GM12801 (cell line): ENCODE results near the gene RPL7A.

ENCODE experiments used
- TF ChIP-seq, protein P1 (sequence below): IDR thresholded peaks from one replicate; pipeline ENCODE4 v1.5.1; 2011; ENCODE audit warnings: control low read depth; ENCODE audit not compliant: insufficient read length; ENCODE audit errors: extremely low read depth

The RPL7A gene

DNA sequence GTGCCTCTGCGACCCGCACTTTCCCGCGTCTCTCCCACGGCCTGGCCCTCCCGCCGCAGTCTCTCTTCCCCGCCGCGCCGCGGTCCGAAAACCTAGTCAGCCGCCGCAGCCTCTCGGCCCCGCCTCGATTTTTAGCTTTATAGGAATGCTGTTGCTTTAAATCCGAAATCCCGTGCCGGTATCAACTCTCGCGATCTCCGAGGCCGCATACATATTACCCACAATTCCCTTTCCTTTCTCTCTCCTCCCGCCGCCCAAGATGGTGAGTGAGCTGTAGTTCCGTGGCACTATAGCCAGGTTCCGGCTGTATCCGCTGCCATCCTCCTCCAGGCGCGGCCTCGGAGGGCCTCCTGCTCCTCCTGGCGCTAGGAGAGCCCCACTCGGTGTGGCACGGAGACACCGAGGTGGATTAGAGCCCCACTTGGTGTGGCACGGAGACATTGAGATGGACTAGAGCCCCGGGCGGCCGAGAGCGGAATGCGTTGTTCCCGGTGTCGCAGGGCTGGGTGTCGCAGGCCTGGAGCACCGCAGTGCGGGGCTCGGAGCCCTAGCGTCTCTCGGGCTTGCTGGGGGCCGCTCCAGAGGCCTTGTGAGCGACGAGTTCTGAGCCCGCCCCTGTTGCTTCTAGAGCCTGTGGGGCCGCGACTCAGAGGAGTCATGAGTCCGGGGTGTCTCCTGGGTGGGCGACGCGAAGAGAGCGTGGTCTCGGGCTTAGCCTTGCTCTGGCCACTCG, at the start of gene RPL7A, which contains the start of gene MED22:
Gene RPL7A, plus strand, starts transcription at position 234 of the 733 bp plus-strand sequence. Its CDS starts 26 bp downstream, at position 260.
Gene MED22, minus strand, starts transcription at position 147 of the 733 bp plus-strand sequence. CDS start 1,469 bp downstream, outside the sequence.
- TF ChIP-seq, protein P1, sequence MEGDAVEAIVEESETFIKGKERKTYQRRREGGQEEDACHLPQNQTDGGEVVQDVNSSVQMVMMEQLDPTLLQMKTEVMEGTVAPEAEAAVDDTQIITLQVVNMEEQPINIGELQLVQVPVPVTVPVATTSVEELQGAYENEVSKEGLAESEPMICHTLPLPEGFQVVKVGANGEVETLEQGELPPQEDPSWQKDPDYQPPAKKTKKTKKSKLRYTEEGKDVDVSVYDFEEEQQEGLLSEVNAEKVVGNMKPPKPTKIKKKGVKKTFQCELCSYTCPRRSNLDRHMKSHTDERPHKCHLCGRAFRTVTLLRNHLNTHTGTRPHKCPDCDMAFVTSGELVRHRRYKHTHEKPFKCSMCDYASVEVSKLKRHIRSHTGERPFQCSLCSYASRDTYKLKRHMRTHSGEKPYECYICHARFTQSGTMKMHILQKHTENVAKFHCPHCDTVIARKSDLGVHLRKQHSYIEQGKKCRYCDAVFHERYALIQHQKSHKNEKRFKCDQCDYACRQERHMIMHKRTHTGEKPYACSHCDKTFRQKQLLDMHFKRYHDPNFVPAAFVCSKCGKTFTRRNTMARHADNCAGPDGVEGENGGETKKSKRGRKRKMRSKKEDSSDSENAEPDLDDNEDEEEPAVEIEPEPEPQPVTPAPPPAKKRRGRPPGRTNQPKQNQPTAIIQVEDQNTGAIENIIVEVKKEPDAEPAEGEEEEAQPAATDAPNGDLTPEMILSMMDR: no peak

DNA sequence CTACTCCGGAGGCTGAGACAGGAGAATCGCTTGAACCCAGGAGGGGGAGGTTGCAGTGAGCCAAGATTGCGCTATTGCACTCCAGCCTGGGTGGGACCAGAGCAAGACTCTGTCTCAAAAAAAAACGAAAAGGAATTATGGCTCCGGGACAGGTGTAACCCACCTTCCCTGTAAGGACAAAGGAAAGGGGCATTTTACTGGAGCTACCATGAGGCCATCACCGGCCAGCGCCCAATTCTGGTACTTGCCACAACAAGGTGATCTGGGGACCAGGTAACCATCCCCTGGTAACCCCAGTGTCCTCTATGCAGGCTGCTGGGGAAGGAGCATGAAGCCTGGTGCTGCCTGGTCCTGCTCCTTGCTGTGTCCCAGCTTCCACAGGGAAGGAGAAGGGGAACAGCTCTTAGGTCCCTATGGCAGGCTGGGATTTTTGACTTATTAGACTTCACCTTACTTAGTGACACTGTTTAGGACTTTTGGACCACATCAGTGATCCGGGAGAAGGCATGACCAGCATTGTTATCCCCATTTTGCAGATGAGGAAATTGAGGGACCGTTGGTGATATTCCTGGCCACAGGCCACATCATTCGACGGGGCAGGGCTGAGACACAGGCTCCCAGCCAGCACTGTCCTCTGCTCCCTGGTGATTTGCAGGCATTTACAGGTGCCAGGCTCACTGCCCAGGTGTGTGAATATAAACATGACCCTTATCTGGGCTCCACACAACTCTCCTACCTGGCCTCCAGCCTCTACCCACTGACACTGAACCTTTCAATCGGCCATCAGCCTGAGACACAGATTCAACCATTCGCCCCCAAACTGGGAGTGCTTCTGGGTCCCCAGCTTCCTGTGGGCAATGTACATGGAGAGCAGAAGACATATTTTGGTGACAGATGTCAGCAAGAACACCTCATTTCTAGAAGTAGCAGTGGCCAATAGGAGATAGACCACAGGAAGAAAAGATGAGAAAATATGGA, 46.5 kb upstream of the RPL7A start:
- TF ChIP-seq, protein P1: no peak

DNA sequence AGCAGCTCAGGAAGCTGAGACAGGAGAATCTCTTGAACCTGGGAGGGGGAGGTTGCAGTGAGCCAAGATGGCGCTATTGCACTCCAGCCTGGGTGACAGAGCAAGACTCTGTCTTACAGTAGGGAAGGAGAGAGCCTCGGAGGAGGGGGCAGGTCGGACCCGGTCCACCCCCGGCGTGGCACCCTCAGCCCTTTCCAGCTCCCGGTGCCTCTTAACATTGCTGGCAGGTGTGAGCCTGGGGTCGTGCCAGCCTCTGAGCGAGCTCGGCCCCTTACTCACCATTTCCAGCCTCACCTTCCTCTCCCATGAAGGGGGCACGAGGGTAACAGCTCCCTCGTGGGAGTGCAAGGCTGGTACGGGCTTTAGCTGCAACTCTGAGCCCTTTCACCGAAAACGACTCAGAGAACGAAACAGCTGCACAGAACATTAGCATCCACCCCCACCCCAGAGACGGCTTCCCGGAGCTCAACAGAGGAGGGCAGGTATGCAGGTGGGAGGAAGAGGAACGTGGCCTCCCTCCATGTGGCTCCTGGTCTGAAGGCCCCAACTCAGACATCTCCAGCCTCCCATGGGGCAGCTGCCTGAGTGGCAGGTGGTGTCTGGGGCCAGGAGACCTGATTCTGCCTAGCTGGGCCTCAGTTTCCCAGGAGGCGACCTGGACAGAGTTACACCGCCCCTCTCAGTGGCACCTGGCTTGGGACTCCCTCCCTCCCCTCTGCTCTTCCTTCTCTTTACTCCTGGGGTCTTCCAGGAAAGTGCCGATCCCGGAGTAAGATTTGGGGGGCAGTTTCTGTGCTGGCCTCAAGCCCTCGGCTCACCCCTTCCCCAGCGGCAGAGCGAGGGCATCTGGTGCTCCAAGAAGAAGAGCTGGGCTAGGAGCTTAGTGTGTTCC, 44.5 kb upstream of the RPL7A start:
- TF ChIP-seq, protein P1: no peak

DNA sequence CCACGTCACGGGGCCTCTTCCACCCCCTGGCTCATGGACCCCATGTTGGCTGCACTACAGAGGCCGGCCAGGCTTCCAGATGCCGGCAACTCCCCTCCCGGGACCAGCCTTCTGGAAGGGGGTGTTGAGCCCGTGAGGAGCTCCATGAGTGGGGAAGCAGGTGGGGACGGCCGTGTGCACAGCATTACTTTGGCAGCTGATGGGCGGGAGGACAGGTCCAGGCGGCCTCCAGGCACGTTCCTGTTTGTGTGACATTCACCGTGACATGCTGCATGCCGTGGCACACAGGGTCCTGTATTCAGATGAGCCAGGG, 43.9 kb upstream of the RPL7A start:
- TF ChIP-seq, protein P1: no peak

DNA sequence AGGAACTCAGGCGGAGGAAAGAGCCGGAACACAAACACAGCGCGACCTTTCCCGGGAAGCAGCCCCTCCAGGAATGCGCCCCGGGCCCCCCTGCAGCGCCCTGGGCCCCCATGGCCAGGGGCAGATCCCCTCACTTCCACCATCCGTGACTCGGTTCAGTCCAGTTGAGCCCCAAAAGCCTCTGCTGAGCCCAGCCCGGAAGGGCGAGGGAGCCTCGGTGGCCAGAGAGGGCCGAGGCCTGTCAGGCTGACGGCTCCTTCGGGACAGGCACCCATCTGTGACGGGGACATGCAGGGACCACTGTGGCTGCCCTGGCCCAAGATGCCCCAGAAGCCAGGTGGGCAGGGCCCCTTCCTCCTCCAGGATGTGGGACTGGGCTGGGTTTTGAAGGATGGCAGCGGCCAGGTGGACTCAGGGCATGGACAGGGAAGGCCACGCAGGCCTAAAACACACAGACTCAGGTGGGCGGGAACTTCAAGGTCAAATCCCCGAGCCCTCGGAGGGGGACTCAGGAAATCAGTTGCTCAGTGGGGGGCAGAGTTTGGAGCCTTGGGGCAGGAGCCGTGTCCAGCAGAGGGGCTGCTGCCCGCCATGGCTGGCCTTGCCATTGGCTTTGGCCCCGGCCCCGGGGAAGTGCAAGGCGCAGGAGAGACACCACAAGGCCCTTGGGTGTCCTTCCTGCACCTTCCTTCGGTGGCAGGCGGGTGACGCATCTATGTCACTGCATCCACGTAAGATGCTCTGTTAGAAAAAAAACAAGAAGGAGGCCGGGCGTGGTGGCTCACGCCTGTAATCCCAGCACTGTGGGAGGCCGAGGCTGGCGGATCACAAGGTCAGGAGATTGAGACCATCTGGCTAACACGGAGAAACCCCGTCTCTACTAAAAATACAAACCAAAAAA, 43.3 kb upstream of the RPL7A start:
- TF ChIP-seq, protein P1: no peak

DNA sequence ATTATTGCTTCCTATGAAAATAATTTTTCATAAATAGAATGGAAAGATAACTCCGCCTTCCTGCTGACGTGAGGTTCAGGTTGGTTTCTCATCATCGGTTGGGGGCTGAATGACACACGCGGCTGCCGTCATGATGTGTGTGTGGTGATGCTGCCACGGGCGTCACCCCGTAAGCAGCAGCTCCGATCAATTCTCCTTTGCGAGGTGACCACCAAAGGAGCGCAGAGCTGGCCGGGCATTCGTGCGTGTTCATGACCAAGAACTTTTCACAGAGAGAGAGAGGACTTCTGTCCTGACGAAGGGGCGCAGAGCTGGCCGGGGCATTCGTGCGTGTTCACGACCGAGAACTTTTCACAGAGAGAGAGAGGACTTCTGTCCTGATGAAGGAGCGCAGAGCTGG, 42.3 kb upstream of the RPL7A start:
- TF ChIP-seq, protein P1: no peak
